Cerebellar cortex (tissue), 1 donor: ENCODE data around the gene TMF1.
A peak's percentile ranks its signal among the peaks of the same experiment; 100 is the strongest.

Experiments used
- DNase-seq: peaks from one replicate; pipeline ENCODE4 v3.0.0-alpha.2; 2015; ENCODE audit warnings: low spot score

The TMF1 gene

DNA sequence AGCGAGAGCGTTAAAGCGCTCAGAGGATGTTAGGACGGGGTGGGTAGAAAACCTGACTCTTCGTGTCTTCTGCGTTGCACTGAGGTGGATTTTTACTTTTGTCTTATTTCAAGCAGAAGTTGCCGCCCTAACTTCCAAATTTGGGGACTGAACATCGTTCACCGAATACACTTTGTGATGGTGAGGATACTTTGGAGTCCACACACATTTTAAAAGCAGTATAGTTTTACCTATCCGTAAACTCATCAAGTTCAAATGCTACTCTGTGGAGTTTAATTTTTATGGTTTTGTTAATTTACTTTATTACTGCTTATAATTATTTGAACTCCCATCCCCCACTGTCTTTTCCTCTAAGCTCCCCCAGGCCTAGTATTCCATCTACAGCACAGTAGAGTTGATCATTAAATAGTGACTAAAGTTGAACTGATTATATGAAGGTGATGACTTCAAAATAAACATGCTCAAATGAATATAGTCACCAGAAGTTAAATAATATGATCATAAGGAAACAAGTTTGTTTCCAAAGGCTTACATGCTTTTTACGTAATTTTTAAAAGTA lies 38.0 kb downstream of the TMF1 start:
- DNase-seq: no peak

DNA sequence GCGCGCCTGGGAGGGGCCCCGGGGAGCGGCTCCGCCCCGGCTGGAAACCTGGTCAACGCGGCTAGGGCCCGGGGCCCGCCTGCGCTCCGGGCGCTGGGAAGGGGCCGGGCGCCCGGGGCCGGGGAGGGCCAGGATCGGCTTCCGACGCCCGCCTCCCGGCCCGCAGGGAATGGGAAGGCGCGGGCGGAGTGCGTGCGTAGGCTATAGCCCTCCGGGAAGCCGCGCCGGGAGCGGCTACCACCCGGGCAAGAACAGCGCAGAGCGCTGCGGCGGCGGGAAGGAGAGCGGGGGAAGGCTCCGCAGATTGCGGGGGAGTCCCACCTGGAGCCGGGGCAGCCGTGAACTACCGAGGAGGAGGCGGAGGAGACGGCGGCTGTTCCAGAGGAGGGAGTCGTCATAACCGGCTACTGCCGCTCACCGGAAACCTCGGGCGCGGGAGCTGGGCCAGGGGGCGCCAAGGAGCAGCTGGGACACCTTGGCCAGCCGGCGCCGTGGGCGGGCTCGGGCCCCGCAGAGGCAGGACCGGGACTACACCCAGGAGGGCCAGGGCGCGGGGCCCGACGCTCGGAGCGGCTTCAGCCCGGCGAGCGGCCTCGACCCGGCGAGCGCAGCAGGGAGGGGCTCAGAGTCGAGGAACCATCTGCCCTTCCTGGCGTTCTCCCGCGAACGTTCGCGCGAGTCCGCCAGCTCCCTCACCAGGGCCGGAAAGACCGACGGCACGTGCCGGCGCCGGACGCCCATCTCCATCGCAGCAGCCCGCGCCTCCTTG lies 38.7 kb downstream of the TMF1 start, which contains the start of gene EOGT:
TSS of gene EOGT (minus strand) at position 432 of the 769 bp plus-strand sequence. CDS start 3,838 bp downstream, outside the sequence.
- DNase-seq: peak; percentile 66

DNA sequence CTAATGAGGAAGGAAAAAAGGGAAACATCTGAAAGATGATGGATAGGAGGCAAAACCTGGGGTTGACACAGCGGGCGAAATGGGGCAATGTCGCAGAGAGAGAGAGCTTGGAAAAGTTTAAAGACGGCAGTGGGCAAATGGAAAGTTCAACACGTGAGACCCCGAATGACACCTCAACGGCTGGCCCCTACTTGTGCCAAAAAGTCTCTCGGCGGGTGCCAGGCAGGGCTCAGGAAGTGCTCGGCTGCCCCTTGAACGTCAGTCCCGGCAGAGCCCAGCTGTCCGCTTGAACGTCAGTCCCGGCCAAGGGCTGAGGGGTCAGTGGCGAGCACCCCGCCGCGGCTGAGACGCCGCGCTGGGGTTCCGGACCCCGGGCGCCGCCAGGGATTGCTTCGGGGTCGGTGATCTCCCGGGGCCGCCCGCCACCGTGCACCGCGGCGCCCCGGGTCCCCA lies 39.3 kb downstream of the TMF1 start:
- peak; percentile 15 for DNase-seq

DNA sequence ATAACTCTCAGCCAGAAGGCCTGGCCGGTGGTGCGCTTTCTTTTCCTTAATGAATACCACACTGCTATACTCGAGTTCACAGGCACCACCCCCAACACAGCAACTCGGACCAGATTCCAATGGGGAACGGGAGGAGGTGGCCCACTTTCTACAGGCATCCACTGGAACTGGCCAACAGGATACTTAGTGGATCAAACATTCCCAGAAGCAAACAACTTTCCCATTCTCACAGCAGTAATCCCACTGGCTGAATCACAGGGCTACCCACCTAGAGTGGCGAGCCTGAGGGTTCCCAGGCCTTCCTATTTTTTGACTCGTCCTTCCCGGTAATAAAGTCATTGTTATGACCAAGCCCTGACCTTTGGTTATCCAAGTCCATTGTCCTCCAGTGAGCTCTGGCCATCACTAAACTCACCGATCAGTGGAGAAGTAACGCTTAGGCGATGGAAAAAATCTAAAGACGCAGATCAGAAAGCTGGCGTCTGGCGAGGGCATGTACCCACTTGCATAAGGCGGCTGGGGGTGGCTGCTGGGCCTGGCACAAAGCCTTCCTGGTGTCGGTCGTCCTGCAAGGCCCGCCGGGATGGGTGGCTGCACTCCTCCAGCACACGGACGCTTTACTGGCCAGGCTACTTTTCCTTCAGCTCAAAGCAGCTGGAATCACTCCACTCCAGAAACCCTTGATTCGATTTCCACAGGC lies 39.9 kb downstream of the TMF1 start:
- DNase-seq: peak; percentile 12

DNA sequence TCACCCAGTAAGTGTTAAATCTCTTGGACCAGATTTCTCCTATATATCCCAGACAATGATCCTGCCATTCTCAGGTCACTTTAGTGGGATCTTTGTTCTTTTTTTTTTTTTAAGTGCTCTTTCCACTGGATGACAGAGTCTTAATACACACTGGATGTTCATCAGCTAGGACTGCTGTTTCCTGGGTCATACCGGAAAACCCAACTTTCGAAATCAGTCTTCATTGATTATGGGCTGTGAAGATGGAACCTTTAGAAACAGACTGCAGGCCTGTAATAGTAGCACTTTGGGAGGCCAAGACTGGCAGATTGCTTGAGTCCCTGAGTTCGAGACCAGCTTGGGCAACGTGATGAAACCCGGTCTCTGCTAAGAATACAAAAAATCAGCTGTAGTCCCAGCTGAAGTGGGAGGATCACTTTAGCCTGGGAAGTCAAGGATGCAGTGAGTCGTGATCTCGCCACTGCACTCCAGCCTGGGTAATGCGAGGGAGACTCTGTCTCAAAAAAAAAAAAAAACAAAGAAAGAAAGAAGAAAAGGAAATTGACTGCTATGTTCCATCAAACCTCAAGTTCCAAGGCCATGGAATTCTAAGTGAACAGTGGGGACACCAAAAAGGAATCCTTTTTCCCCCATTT lies 40.9 kb downstream of the TMF1 start:
- no peak for DNase-seq

DNA sequence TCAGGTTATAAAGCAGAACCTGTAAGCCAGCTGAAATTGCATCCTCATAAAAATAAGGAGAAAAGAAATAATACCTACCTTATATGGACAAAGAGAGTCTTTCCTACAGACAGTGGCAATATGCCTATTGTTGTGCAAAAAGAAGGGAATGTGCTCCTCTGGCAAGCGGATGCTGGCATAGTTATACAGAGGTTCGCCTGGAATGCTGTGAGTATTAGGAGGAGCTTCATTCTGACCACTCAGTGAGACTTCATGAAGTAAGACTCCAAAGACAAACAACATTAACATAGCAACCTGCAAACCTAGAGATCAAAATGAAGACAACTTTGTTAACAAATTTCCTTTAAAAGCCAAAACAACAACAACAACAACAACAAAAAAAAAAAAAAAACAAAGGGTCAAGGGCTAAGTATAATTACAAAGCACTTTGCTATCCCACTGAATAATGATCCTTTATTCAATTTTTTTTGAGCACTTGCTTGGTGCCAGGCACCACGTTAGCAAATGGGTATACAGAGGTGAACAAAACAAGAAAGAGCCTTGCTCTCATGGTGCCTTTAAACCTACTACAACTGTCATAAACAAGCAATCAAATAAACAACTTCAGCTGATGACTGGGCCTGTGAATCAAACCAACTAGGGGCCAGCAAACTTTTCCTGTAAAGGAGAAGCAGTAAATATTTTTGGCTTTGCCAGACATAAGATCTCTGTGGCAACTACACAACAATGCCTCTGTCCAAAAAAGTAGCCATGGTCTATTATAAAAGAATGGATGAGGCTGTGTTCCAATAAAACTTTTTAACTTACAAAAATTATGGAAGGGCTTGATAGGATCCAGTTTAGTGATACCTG lies 42.3 kb downstream of the TMF1 start:
- no peak for DNase-seq

DNA sequence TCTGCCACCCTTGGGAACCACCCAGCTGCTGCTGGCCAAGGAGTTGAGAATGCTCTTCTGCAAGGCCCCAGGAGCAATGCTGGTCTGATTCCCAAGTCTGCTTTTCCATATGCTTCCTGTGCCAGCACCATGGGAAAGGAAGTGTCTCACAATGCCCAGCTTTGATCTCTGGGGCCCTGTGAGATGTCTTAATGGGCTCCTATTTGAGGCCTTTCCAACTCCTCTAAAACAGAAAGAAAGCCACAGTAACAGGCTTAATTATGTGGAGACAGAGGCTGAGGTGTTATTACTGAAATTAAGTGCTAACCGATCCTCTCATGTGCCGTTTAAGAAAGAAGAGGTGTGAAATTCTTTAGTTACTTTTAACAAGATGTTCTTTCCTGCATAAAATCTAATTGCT lies 43.2 kb downstream of the TMF1 start:
- DNase-seq: no peak

DNA sequence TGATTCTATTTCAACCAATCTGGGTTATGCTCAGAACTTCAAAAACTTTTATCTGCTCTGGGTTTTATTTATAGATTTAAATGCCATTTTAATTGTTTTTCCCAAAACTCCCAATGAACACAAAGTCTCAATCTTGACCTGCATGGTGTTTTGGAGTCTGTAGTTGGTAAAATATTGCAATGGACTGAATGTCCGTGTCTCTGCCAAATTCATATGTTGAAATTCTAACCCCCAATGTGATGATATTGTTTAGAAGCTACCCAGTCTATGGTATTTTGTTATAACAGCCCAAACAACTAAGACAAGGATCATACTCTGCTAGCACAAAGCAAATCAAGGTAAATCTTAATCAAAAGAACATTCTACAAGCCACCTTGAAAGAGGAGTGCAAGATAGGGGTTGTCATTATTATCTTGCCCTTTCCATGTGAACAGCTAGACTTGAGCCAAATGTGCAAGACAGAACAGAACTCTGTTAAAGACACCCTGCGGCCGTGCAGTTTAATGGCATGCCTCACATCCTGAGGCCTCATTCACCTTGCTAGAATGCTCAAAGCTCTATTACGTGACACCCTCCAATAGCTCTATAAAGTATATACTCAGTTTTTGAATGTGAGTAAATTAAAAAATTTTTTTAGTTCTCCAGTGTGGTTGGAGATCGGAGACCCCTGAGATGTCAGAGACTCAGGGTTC lies 46.2 kb downstream of the TMF1 start:
- DNase-seq: no peak

DNA sequence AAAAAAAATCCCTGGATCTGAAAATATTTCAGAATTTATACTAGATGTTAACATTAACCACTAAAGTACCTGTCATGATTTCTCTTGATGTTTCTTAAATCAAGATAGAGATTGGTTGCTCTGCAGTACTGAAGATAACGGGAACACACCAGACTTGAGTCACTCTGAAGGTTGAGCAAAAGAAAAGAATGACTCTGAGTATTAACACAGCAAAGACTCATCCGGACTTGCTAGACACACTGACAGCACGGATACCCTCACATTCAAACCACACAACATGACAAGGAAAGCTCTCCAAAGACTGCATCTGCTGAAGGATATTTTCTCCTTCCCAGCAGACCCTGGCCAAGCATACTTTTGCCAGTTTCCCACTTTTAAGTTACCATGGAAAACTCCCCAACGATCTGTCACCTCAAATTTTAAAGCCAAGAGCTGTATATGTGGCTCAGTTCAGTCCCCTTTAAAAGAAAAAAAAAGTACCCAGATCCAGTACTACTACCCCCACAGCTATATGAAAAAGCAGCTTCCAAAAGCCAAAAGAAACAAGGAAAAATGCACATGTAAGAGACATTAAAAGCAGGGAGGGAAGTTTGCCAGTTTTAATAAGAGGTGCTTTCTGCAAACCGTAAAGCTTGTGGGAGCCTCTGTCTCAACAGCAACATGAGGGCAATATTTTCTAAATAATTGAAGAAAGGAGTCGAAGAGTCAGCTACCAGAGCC lies 46.9 kb downstream of the TMF1 start:
- DNase-seq: no peak

DNA sequence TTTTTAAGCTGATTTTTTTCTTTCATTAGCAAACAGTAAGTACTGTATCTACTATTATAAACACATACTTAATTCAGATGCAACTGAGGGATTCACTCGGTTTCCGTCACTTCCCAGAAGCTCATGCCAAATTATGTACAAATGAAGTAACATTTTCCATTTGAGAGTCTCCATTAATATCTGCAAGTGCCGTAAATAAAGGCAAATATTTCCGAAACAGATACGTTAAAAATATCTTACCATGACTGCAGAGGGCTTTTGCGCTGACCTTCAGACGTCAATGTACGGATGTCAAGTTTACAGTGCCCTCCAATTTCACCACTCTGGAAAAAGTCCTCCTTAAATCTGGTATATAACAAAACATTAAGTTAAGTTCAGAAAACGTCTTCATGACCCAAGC lies 48.0 kb downstream of the TMF1 start:
- no peak for DNase-seq

DNA sequence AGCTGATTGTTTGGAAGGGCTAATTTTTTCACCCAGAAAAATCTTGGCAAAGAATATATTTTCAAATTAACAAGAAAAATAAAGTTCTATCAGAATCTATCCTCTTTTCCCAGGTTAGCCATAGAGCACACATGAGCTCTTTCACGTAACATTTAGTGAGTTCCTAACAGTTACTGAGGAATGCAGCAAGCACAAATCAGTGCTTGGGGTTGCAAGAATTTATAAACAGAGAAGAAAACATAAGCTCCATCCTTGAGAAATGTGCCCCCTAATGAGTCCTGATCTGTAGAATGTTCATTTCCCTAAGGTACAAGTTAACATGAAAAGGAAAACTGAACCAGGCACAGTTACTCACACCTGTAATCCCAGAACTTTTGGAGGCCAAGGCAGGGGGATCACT lies 52.5 kb downstream of the TMF1 start:
- no peak for DNase-seq

DNA sequence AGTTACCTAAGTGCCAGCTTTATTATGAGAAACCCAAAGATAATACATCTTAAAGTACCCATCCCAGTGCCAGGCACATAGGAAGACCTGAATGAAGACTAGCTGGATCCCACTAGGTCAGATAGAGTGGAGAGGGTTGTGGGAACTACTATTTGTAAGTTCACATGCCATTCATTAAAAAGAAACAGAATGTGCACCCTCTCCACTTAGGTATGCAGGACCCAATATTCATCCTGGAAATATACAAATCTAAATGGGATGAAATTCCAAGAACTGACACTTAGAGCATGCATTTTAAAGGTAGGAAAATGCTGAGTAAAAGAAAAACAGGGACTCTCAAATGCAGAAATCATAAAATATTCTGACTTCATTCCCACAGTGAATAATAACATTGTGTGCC lies 53.0 kb downstream of the TMF1 start:
- DNase-seq: no peak

DNA sequence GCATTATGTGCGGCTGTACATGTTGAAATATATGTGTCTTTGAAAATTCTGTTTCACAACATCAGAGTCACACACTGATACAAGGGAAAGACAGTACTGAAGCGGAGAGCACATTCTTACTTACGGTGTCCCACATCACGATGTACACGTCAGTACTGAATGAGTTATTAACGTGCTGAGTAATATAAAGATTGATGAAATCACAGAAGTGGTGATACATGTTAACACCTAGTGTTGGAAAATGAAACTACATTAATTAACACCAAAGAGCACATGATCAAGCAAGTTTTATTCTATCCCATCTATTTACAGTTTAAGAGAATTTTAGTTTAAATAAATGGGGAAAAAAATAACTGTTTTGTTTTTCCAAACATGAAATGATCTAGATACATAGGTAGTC lies 54.2 kb downstream of the TMF1 start:
- no peak for DNase-seq

DNA sequence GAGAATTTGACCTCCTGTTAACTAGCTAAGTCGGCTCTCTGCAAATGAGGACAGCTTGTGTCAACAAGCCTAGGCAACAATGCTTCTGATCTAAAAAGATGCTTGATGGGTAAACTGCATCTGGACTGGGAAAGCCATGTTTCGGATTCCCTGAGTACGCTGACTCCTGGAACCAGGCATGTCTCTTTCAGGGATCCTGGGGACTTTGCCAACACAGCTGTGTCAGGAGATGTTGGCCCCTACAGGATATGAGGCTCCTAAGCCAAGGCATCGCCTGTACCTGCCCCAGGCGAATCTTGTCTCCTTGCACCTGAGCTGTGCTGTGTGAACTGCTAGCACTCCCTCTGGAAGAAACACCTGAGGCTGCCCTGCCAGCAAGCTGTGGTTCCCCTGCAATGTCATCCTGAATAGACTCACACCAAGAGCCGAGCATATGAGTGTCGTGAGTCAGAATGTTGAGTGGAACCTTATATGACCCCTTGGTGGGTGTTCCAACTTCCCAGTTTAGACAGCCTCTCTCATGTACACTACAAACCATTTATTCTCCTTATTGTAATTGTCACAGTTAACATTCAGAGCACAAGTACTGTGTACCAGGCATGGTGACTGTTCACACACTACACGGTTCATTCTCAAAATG lies 55.7 kb downstream of the TMF1 start:
- DNase-seq: no peak

DNA sequence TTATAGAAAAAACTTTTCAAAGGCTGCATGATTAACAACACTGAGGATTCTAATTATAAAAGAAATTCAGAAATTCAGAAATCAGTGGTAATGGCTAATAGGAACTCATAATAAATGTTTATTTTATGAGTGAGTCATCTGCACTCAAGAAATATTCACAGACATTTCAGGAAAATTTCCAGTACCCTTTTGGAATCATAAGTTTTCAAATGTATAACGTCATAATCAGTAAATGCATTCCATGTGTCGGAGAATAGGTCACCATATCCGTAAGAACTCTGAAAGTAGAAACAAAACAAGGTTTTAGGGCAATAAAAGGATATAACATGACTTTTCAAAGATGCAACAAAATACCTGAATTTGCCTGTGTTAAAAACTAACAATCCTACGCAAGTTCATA lies 63.4 kb downstream of the TMF1 start:
- DNase-seq: no peak

DNA sequence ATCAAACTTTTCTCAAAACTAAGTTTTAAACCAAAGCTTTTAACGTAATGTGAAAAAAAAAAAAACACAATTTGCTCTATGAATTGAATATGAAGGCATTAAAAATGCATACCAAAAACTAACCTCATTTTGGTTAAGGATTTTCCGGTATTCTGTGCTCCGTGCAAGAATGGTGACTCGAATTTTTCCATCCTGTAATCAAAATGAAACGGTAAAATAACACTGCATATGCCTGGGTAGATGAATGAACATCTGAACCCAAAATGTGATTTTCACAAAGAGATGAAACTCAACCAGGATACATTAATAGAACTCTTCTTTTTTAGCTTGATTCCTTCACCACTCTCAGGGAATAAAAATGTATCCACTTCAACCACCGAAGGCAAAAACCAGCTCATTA lies 64.8 kb downstream of the TMF1 start:
- no peak for DNase-seq

DNA sequence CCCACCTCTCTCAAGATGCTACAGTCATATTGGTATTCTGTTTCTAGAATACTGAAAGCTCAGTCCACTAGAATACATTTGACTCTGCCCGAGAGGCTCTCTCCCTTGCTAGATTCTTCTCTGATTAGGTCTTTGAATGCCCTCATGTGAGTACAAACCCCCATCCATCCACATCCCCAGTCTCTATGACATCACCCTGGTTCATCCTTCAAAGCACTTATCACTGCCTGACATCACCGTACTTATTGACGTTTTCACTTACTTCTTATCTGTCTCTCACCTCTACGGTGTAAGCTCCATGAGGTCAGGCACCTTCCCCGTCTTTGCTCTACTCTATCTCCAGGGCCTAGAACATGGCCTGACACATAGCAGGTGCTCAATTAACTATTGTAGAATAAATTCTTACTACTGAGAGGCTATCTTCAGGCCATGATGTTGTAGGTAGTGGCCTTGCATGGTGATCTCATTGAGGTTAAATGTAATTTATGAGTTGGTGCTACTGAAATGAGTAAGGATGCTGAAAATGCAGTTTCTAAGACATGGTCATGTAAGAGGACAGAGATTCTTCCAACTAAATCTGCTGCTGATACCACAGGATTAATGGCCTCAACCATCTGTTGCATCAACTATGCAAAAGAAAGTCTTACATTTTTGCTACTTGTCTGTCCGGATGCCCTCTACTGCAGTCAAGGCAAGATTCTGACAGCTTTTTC lies 65.5 kb downstream of the TMF1 start:
- no peak for DNase-seq

DNA sequence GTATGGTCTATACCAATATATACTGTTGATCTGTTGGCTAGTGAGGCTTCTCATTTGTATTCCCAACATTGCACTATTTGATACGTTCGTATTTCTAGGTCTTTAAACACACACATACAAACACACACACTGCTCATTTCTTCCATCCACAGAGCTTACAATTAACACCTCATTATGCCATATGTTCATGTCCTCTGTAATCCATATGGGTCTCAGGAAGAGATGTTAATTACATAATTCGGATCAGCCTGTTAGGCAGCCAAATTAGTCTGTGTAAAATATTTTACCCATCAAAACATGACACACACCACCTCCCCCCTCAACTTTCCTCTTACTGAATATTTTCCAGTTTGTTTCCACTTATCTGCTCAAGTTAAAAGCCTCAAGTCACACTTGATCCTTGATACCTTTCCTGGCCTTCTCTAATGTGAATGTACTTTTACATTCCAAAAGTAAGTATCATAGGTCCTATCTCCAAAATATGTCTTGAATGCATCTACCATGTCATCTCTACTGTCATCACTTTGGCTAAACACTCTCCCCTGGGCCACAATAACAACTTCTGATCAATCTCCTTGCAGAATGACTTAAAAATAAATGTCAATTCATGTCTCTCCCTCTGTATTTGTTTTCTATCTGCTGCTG lies 66.9 kb downstream of the TMF1 start:
- DNase-seq: no peak

DNA sequence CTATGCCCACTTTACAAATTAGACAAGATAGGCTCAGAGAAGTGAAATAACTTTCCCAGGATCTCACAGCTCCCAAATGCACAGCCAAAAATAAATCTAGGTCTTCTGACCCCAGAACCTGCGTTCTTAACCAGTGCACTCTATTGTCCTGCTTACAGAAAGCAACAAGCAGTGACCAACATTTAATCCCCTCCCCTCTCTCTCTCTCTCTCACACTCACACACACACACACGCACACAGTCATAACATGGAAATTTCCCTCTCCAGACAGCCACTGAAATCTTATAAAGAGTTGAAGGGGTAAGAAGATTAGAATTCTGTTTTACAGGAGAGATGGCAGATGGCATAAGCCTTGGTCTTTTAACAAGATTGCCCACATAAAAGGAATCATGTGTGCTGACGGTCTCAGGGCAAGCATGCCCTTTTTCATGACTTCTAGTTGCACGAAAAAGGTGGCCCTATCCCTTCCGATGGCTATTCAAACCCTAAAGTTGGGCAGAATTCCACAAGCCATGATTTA lies 68.1 kb downstream of the TMF1 start:
- no peak for DNase-seq
